ENCODE measurements around the gene NINJ2.

DNA sequence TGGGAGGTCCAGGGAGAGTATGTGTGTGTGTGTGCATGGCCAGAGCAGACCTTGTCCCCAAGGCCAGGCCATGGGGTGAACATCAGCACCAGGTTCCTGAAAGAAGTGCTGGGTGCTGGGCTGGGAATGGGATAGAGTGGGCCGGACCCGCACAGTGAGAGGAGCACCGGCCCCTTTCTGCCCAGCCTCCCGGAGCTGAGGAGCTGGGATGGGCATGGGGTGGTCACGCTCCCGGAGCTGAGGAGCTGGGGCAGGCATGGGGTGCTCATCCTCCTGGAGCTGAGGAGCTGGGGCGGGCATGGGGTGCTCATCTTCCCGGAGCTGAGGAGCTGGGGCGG, 120.2 kb downstream of the NINJ2 start:
- no peak for TF ChIP-seq TAF1 (IDR thresholded peaks at IDR 0.05; ENCODE audit: low read depth)
- no peak for TF ChIP-seq EGR1 (IDR thresholded peaks at IDR 0.05)
- TF ChIP-seq TCF12 (IDR thresholded peaks at IDR 0.05; ENCODE audit: low read depth) = no peak
- no peak for TF ChIP-seq RAD21 (IDR thresholded peaks at IDR 0.05; ENCODE audit: low read depth)
- no peak for TF ChIP-seq TEAD4 (IDR thresholded peaks at IDR 0.05)
- TF ChIP-seq, protein P1, sequence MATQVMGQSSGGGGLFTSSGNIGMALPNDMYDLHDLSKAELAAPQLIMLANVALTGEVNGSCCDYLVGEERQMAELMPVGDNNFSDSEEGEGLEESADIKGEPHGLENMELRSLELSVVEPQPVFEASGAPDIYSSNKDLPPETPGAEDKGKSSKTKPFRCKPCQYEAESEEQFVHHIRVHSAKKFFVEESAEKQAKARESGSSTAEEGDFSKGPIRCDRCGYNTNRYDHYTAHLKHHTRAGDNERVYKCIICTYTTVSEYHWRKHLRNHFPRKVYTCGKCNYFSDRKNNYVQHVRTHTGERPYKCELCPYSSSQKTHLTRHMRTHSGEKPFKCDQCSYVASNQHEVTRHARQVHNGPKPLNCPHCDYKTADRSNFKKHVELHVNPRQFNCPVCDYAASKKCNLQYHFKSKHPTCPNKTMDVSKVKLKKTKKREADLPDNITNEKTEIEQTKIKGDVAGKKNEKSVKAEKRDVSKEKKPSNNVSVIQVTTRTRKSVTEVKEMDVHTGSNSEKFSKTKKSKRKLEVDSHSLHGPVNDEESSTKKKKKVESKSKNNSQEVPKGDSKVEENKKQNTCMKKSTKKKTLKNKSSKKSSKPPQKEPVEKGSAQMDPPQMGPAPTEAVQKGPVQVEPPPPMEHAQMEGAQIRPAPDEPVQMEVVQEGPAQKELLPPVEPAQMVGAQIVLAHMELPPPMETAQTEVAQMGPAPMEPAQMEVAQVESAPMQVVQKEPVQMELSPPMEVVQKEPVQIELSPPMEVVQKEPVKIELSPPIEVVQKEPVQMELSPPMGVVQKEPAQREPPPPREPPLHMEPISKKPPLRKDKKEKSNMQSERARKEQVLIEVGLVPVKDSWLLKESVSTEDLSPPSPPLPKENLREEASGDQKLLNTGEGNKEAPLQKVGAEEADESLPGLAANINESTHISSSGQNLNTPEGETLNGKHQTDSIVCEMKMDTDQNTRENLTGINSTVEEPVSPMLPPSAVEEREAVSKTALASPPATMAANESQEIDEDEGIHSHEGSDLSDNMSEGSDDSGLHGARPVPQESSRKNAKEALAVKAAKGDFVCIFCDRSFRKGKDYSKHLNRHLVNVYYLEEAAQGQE (IDR thresholded peaks at IDR 0.05; ENCODE audit: low read depth) = no peak
- no peak for TF ChIP-seq YY1 (IDR thresholded peaks at IDR 0.05; ENCODE audit: low read depth)
- TF ChIP-seq FOXM1 (IDR thresholded peaks at IDR 0.05; ENCODE audit: borderline replicate concordance, low read depth) = no peak
- TF ChIP-seq ZBTB7A (IDR thresholded peaks at IDR 0.05; ENCODE audit: low read depth) = no peak
- TF ChIP-seq EP300 (IDR thresholded peaks at IDR 0.05; ENCODE audit: borderline replicate concordance) = no peak
- TF ChIP-seq NFIC (IDR thresholded peaks at IDR 0.05) = no peak
- TF ChIP-seq CEBPB (IDR thresholded peaks at IDR 0.05) = no peak
- no peak for TF ChIP-seq MAX (IDR thresholded peaks at IDR 0.05)

Measured in Ishikawa (cell line).